ENCODE measurements around the gene SUPT3H. TPM values are rescaled to one million over a fixed set of nuclear protein-coding genes. Genes with fewer than 3 reads are reported as not detected.
A peak's percentile ranks its signal among the peaks of the same experiment; 100 is the strongest.

The SUPT3H gene
- total and polyA plus RNA-seq, 4 donors, result 0.85 to 4.8 (median 2.4) TPM

GRCh38 chr6:45254253-45254652 is 123.5 kb downstream of the SUPT3H start:
- H3K4me1 ChIP-seq (ENCODE audit: control insufficient read depth in 4 of 4, insufficient read depth in 4 of 4, low read length in 3 of 4), result peaks cover 5 to 14% (median 5%) of the 10 kb centered on the region in 4 donors
- H3K27ac ChIP-seq (ENCODE audit: low read depth in 1 of 2, low read length in 2 of 2), result no peak overlapping the region
- H3K9me3 ChIP-seq (ENCODE audit: control insufficient read depth in 4 of 4, low read length in 3 of 4), result no peaks in the 10 kb centered on the region
- whole genome bisulfite sequencing, result 40% methylated on average over 1 of the region's 1 CpG
- no peak overlapping the region for H3K9ac ChIP-seq (ENCODE audit: low read depth in 1 of 2, low read length in 2 of 2)
- H3K36me3 ChIP-seq (ENCODE audit: control insufficient read depth in 4 of 4, insufficient read depth in 3 of 4, low read depth in 1 of 4, low read length in 3 of 4), result no peaks in the 10 kb centered on the region
- DNase-seq (ENCODE audit: low spot score), result no peak
- TF ChIP-seq HNF4A (conservative IDR thresholded peaks at IDR 0.05), result peak; percentile 24 to 33
- TF ChIP-seq REST (IDR thresholded peaks at IDR 0.05), result no peak
- TF ChIP-seq TAF1 (conservative IDR thresholded peaks at IDR 0.05), result no peak
- TF ChIP-seq NR2F2 (IDR thresholded peaks at IDR 0.05), result no peak
- TF ChIP-seq CTCF (IDR thresholded peaks at IDR 0.05; ENCODE audit: low read depth, low read length, missing input control), result no peak
- peak; percentile 33 for TF ChIP-seq SP1 (IDR thresholded peaks at IDR 0.05)
- peak; percentile 14 for TF ChIP-seq YY1 (IDR thresholded peaks at IDR 0.05)
- TF ChIP-seq MAX (IDR thresholded peaks at IDR 0.05), result no peak
- no peak for TF ChIP-seq RAD21 (IDR thresholded peaks at IDR 0.05)
- no peak for TF ChIP-seq ZBTB33 (IDR thresholded peaks at IDR 0.05)
- no peak for TF ChIP-seq GABPA (IDR thresholded peaks at IDR 0.05 in 1 of 2, conservative IDR thresholded peaks at IDR 0.05 in 1 of 2)
- no peak overlapping the region for H3K4me3 ChIP-seq (ENCODE audit: low read depth in 1 of 3, low read length in 3 of 3)
- no peaks in the 10 kb centered on the region for H3K27me3 ChIP-seq (ENCODE audit: control insufficient read depth in 4 of 4, insufficient read depth in 4 of 4, low read length in 3 of 4)

- Histone ChIP-seq H3K9me3 (ENCODE audit: control insufficient read depth in 4 of 4, low read length in 3 of 4) (no peaks in the 10 kb centered on the region), H3K9ac (ENCODE audit: low read depth in 1 of 2, low read length in 2 of 2) (no peak overlapping the region), H3K4me1 (ENCODE audit: control insufficient read depth in 4 of 4, insufficient read depth in 4 of 4, low read length in 3 of 4) (peaks cover 4 to 12% (median 5%) of the 10 kb centered on the region in 4 donors), H3K36me3 (ENCODE audit: control insufficient read depth in 4 of 4, insufficient read depth in 3 of 4, low read depth in 1 of 4, low read length in 3 of 4) (no peaks in the 10 kb centered on the region), H3K27ac (ENCODE audit: low read depth in 1 of 2, low read length in 2 of 2) (no peak overlapping the region), H3K4me3 (ENCODE audit: low read depth in 1 of 3, low read length in 3 of 3) (no peak overlapping the region), H3K27me3 (ENCODE audit: control insufficient read depth in 4 of 4, insufficient read depth in 4 of 4, low read length in 3 of 4) (no peaks in the 10 kb centered on the region)
- no peak for TF ChIP-seq TAF1 (conservative IDR thresholded peaks at IDR 0.05)
- no peak for TF ChIP-seq ATF3 (IDR thresholded peaks at IDR 0.05)
- no peak for TF ChIP-seq EGR1 (IDR thresholded peaks at IDR 0.05; ENCODE audit: low read depth in 2 of 2)
- no peak for TF ChIP-seq GABPA (IDR thresholded peaks at IDR 0.05 in 1 of 2, conservative IDR thresholded peaks at IDR 0.05 in 1 of 2)
- 93% methylated on average over 6 of the region's 6 CpGs for whole genome bisulfite sequencing
- no peak for DNase-seq (ENCODE audit: low spot score)
Observed at GRCh38 chr6:45253453-45253852, 124.3 kb downstream of the SUPT3H start.
